ENCODE measurements around the gene SF1. TPM values are rescaled to one million over a fixed set of nuclear protein-coding genes. Genes with fewer than 3 reads are reported as not detected.

SF1 gene
- total and polyA plus RNA-seq, 2 donors = 49.5 to 134 TPM

- Histone ChIP-seq H3K4me3 (ENCODE audit: low read length in 2 of 2) (no peak overlapping the region), H3K27me3 (ENCODE audit: control insufficient read depth in 2 of 2, insufficient read depth in 1 of 2, low read length in 1 of 2) (no peaks in the 10 kb centered on the region), H3K27ac (ENCODE audit: low read depth in 1 of 2, low read length in 1 of 2) (no peak overlapping the region), H3K4me1 (ENCODE audit: control insufficient read depth in 2 of 2, insufficient read depth in 2 of 2, low read length in 2 of 2) (peaks cover 0 to 9% of the 10 kb centered on the region in 2 donors), H3K9me3 (ENCODE audit: control insufficient read depth in 2 of 2, insufficient read depth in 1 of 2, low read length in 1 of 2) (peaks cover 0 to 2% of the 10 kb centered on the region in 2 donors), H3K36me3 (ENCODE audit: control insufficient read depth in 2 of 2, insufficient read depth in 2 of 2, low read length in 1 of 2) (no peaks in the 10 kb centered on the region)
- WGBS = 90% methylated on average over 7 of the region's 7 CpGs
- DNase-seq (ENCODE audit: low read depth in 6 of 9, low spot score in 9 of 9) = no peak
Observed at GRCh38 chr11:64814712-64815187, 36.4 kb upstream of the SF1 start.

GRCh38 chr11:64813826-64814225 is 35.5 kb upstream of the SF1 start:
- Histone ChIP-seq H3K4me1 (ENCODE audit: control insufficient read depth in 2 of 2, insufficient read depth in 2 of 2, low read length in 2 of 2) (peaks cover 6 to 18% of the 10 kb centered on the region in 2 donors), H3K27me3 (ENCODE audit: control insufficient read depth in 2 of 2, insufficient read depth in 1 of 2, low read length in 1 of 2) (no peaks in the 10 kb centered on the region), H3K4me3 (ENCODE audit: low read length in 2 of 2) (no peak overlapping the region), H3K9me3 (ENCODE audit: control insufficient read depth in 2 of 2, insufficient read depth in 1 of 2, low read length in 1 of 2) (peaks cover 0 to 2% of the 10 kb centered on the region in 2 donors), H3K36me3 (ENCODE audit: control insufficient read depth in 2 of 2, insufficient read depth in 2 of 2, low read length in 1 of 2) (no peaks in the 10 kb centered on the region), H3K27ac (ENCODE audit: low read depth in 1 of 2, low read length in 1 of 2) (no peak overlapping the region)
- WGBS = 98% methylated on average over 5 of the region's 5 CpGs
- DNase-seq (ENCODE audit: low read depth in 6 of 9, low spot score in 9 of 9) = no peak

- H3K27me3 ChIP-seq (ENCODE audit: control insufficient read depth in 2 of 2, insufficient read depth in 1 of 2, low read length in 1 of 2) = no peaks in the 10 kb centered on the region
- peaks cover 6 to 18% of the 10 kb centered on the region in 2 donors for H3K4me1 ChIP-seq (ENCODE audit: control insufficient read depth in 2 of 2, insufficient read depth in 2 of 2, low read length in 2 of 2)
- WGBS = 52% methylated on average over 17 of the region's 17 CpGs
- DNase-seq (ENCODE audit: low read depth in 6 of 9, low spot score in 9 of 9) = peak in 6 of 9 donors; percentile 58 to 90 (median 74)
- peak overlapping the region; percentile 89 to 98 for H3K27ac ChIP-seq (ENCODE audit: low read depth in 1 of 2, low read length in 1 of 2)
- peaks cover 19 to 20% of the 10 kb centered on the region in 2 donors for H3K36me3 ChIP-seq (ENCODE audit: control insufficient read depth in 2 of 2, insufficient read depth in 2 of 2, low read length in 1 of 2)
- peak overlapping the region; percentile 75 to 92 for H3K4me3 ChIP-seq (ENCODE audit: low read length in 2 of 2)
- H3K9me3 ChIP-seq (ENCODE audit: control insufficient read depth in 2 of 2, insufficient read depth in 1 of 2, low read length in 1 of 2) = peaks cover 0 to 2% of the 10 kb centered on the region in 2 donors
Observed at GRCh38 chr11:64810891-64811272, 32.5 kb upstream of the SF1 start.

DNA sequence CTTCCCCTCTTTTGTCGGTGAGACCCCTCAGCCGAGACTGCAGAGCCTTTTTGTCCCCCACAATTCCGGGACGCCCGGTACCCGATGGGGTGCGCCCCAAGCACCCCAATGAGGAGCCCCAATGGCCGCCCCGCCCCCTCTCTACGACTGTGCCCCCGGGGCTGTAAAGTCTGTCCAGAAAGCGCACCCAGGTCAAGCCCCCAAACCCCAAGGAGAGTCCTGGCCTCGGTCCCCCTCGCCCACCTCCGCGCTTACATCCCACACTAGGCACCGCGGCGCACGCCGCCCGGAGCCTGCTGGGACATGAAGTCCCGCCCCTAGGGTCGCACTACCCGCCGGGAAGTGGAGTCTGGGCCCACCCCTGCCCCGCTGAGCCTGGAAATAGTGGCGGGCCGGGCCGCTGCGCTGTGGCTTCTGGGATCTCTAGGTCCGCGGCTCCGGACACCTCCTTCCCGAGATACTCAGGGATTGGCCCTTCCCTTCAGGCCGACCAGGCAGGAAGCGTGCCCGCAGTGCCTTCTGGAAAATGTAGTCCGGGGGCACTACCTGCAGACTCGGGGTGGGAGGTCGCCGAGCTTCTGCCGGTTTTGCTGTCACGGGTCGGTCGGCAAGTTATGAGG is 32.0 kb upstream of the SF1 start, which contains the start of gene MEN1:
TSS of gene MEN1 (minus strand) at position 281 of the 620 bp plus-strand sequence. CDS start 442 bp downstream, outside the sequence.
- H3K4me3 ChIP-seq (ENCODE audit: low read length in 2 of 2) = peak within 1 kb of the TSS; percentile 75 to 92
- peak; percentile 62 to 93 (median 80) for DNase-seq (ENCODE audit: low read depth in 6 of 9, low spot score in 9 of 9)
- WGBS = under 1% methylated on average over 46 of the region's 46 CpGs
- H3K9me3 ChIP-seq (ENCODE audit: control insufficient read depth in 2 of 2, insufficient read depth in 1 of 2, low read length in 1 of 2) = peaks cover 0 to 2% of the 10 kb centered on the region in 2 donors
- peak within 1 kb of the TSS; percentile 89 to 98 for H3K27ac ChIP-seq (ENCODE audit: low read depth in 1 of 2, low read length in 1 of 2)
- H3K36me3 ChIP-seq (ENCODE audit: control insufficient read depth in 2 of 2, insufficient read depth in 2 of 2, low read length in 1 of 2) = peaks cover 24 to 25% of the 10 kb centered on the region in 2 donors
- peaks cover 6 to 18% of the 10 kb centered on the region in 2 donors for H3K4me1 ChIP-seq (ENCODE audit: control insufficient read depth in 2 of 2, insufficient read depth in 2 of 2, low read length in 2 of 2)
- no peaks in the 10 kb centered on the region for H3K27me3 ChIP-seq (ENCODE audit: control insufficient read depth in 2 of 2, insufficient read depth in 1 of 2, low read length in 1 of 2)

GRCh38 chr11:64809781-64810241 is 31.5 kb upstream of the SF1 start:
- peaks cover 0 to 2% of the 10 kb centered on the region in 2 donors for H3K9me3 ChIP-seq (ENCODE audit: control insufficient read depth in 2 of 2, insufficient read depth in 1 of 2, low read length in 1 of 2)
- H3K4me3 ChIP-seq (ENCODE audit: low read length in 2 of 2) = peak overlapping the region; percentile 75 to 92
- no peak for DNase-seq (ENCODE audit: low read depth in 6 of 9, low spot score in 9 of 9)
- WGBS = 9% methylated on average over 44 of the region's 44 CpGs
- H3K27ac ChIP-seq (ENCODE audit: low read depth in 1 of 2, low read length in 1 of 2) = peak overlapping the region; percentile 89 to 98
- no peaks in the 10 kb centered on the region for H3K27me3 ChIP-seq (ENCODE audit: control insufficient read depth in 2 of 2, insufficient read depth in 1 of 2, low read length in 1 of 2)
- peaks cover 6 to 18% of the 10 kb centered on the region in 2 donors for H3K4me1 ChIP-seq (ENCODE audit: control insufficient read depth in 2 of 2, insufficient read depth in 2 of 2, low read length in 2 of 2)
- H3K36me3 ChIP-seq (ENCODE audit: control insufficient read depth in 2 of 2, insufficient read depth in 2 of 2, low read length in 1 of 2) = peaks cover 30% of the 10 kb centered on the region in 2 donors

- Histone ChIP-seq H3K27me3 (ENCODE audit: control insufficient read depth in 2 of 2, insufficient read depth in 1 of 2, low read length in 1 of 2) (no peaks in the 10 kb centered on the region), H3K36me3 (ENCODE audit: control insufficient read depth in 2 of 2, insufficient read depth in 2 of 2, low read length in 1 of 2) (peaks cover 37 to 44% of the 10 kb centered on the region in 2 donors), H3K27ac (ENCODE audit: low read depth in 1 of 2, low read length in 1 of 2) (no peak overlapping the region), H3K4me3 (ENCODE audit: low read length in 2 of 2) (no peak overlapping the region), H3K4me1 (ENCODE audit: control insufficient read depth in 2 of 2, insufficient read depth in 2 of 2, low read length in 2 of 2) (peaks cover 24 to 42% of the 10 kb centered on the region in 2 donors), H3K9me3 (ENCODE audit: control insufficient read depth in 2 of 2, insufficient read depth in 1 of 2, low read length in 1 of 2) (peaks cover 0 to 2% of the 10 kb centered on the region in 2 donors)
- no peak for DNase-seq (ENCODE audit: low read depth in 6 of 9, low spot score in 9 of 9)
- 98% methylated on average over 9 of the region's 9 CpGs for WGBS
Observed at GRCh38 chr11:64805481-64805880, 27.1 kb upstream of the SF1 start.

DNA sequence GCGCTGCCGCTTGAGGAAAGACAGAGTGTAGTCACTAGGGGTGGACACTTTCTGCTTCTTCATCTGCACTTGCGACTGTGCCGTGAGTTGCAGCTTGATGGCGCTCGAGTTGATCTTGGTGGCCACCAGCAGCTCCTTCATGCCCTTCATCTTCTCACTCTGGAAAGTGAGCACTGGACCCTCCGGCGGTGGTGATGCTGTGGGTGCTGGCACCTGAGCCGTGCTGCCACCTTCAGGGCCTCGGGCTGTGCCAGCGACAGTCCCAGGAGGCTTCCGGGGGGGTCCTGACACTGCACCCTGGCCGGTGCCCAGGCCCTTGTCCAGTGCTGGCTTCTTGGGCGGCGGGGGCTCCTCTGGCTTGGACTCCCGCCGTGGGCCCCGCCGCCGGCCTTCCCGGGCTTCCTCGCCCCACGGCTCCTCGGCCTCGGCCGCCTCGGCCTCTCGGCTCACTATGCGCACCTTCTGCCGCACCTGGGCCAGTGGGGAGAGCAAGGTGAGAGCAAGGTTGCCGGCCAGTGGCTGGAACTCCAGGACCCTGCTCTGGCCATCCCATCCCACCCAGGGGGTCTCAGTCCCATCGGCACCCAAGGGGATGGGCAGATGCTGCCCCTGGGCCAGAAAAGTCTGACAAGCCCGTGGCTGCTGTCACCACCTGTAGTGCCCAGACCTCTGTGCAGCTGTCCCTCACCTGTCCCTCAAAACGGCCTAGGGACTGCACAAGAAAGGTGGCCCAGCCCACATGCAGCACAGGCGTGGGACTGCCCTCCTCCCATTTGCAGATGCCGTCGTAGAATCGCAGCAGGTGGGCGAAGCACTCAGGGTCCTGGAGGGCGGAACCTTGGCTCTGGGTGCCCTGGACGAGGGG is 26.2 kb upstream of the SF1 start:
- H3K27ac ChIP-seq (ENCODE audit: low read depth in 1 of 2, low read length in 1 of 2) = no peak overlapping the region
- WGBS = 97% methylated on average over 41 of the region's 41 CpGs
- H3K27me3 ChIP-seq (ENCODE audit: control insufficient read depth in 2 of 2, insufficient read depth in 1 of 2, low read length in 1 of 2) = no peaks in the 10 kb centered on the region
- H3K4me1 ChIP-seq (ENCODE audit: control insufficient read depth in 2 of 2, insufficient read depth in 2 of 2, low read length in 2 of 2) = peaks cover 22 to 43% of the 10 kb centered on the region in 2 donors
- H3K36me3 ChIP-seq (ENCODE audit: control insufficient read depth in 2 of 2, insufficient read depth in 2 of 2, low read length in 1 of 2) = peaks cover 46 to 48% of the 10 kb centered on the region in 2 donors
- no peak overlapping the region for H3K4me3 ChIP-seq (ENCODE audit: low read length in 2 of 2)
- H3K9me3 ChIP-seq (ENCODE audit: control insufficient read depth in 2 of 2, insufficient read depth in 1 of 2, low read length in 1 of 2) = peaks cover 0 to 2% of the 10 kb centered on the region in 2 donors
- DNase-seq (ENCODE audit: low read depth in 6 of 9, low spot score in 9 of 9) = no peak

DNA sequence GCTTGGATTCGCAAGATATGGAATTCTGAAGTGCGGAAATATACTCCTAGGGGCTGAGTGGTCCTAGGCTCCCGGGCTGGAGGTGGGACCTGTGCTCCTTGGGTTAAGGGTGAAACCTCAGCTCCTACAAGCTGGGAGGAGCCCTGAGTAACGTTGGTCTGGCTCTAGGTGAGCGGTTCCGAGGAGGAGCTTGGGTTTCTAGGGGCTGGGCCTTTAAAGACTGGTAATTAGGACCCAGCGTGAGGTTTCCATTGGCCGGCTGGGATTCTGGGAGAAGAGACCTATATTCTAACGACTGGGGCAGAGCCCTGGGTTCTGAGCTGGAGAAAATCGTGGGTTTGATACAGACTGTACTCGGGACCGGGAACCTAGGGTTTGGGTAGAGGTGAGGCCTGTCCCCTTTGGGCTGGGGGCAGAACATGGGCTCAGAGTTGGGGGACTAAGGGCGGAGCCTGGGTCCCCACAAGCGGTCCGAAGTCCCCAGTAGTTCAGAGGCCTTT is 25.6 kb upstream of the SF1 start:
- 61% methylated on average over 15 of the region's 15 CpGs for WGBS
- H3K9me3 ChIP-seq (ENCODE audit: control insufficient read depth in 2 of 2, insufficient read depth in 1 of 2, low read length in 1 of 2) = peaks cover 0 to 2% of the 10 kb centered on the region in 2 donors
- H3K36me3 ChIP-seq (ENCODE audit: control insufficient read depth in 2 of 2, insufficient read depth in 2 of 2, low read length in 1 of 2) = peaks cover 53 to 54% of the 10 kb centered on the region in 2 donors
- H3K4me1 ChIP-seq (ENCODE audit: control insufficient read depth in 2 of 2, insufficient read depth in 2 of 2, low read length in 2 of 2) = peaks cover 18 to 36% of the 10 kb centered on the region in 2 donors
- H3K4me3 ChIP-seq (ENCODE audit: low read length in 2 of 2) = peak overlapping the region; percentile 74 to 76
- DNase-seq (ENCODE audit: low read depth in 6 of 9, low spot score in 9 of 9) = no peak
- no peaks in the 10 kb centered on the region for H3K27me3 ChIP-seq (ENCODE audit: control insufficient read depth in 2 of 2, insufficient read depth in 1 of 2, low read length in 1 of 2)
- peak overlapping the region in 1 of 2 donors; percentile 77 for H3K27ac ChIP-seq (ENCODE audit: low read depth in 1 of 2, low read length in 1 of 2)
